GM12878 (cell line): Measurements from ENCODE around the gene IGSF8. TPM values are rescaled to one million over a fixed set of nuclear protein-coding genes. Genes with fewer than 3 reads are reported as not detected.

Experiments used
- ATAC-seq: fragments of 200-7000 bp; cut with Tn5 transposase; 3 replicates; pipeline ENCODE4 v1.9.1; 2020; ENCODE audit warnings: mild to moderate bottlenecking, moderate library complexity
- BruUV-seq: library from RNA; stranded (reverse); fragments of 400-500 nt; replicated peaks from 2 replicates; lab custom pipeline; 2021; lab: Mats Ljungman, UMichigan
- CTCF ChIA-PET: fragments of 300-600 bp; sonication (Branson Sonifier 250); formaldehyde crosslinking; extraction: SDS; loops from one replicate; lab custom pipeline; 2021; ENCODE audit warnings: inconsistent platforms; lab: Yijun Ruan, JAX
- POLR2A ChIA-PET: fragments of 350-600 bp; formaldehyde crosslinking; extraction: SDS; loops from one replicate; lab custom pipeline; 2021; ENCODE audit warnings: inconsistent platforms; lab: Charles Lee
- RAD21 ChIA-PET: fragments of 300-600 bp; sonication (Branson Sonifier 250); formaldehyde crosslinking; loops from one replicate; lab custom pipeline; 2023; ENCODE audit warnings: antibody characterized with exemption; ENCODE audit not compliant: unreplicated experiment; lab: Charles Lee
- SMC1A ChIA-PET: fragments of 300-600 bp; sonication (Branson Sonifier 250); formaldehyde crosslinking; loops from one replicate; lab custom pipeline; 2023; ENCODE audit not compliant: unreplicated experiment, uncharacterized antibody; lab: Charles Lee
- DNase-seq: peaks from one replicate; pipeline ENCODE4 v3.0.0-alpha.2; 2011; ENCODE audit warnings: low read depth, low spot score
- FAIRE-seq: peaks from 3 replicates; lab custom pipeline; 2011; peaks lifted over from hg19 to GRCh38; lab: Jason Lieb, UNC
- H2AFZ ChIP-seq: 2 replicates; pipeline ENCODE4 v1.6.0; 2011; ENCODE audit warnings: low read depth, low read length, control low read depth; ENCODE audit not compliant: control insufficient read depth
- H3K27ac ChIP-seq: 2 replicates; pipeline ENCODE4 v1.5.1; 2011; ENCODE audit warnings: control low read depth; ENCODE audit not compliant: control insufficient read depth, insufficient read depth
- H3K27me3 ChIP-seq, 2 experiments: replicated peaks in 1 of 2; 2 replicates each; pipeline versions ENCODE4 v1.6.0 to v1.6.1; 2011; ENCODE audit warnings: low read length in 1 of 2; ENCODE audit not compliant: control insufficient read depth in 2 of 2, insufficient read depth in 2 of 2
- H3K36me3 ChIP-seq, 2 experiments: 2 replicates each; pipeline ENCODE4 v1.5.1; 2011; ENCODE audit warnings: low read length in 1 of 2; ENCODE audit not compliant: control insufficient read depth in 2 of 2, insufficient read depth in 2 of 2
- H3K4me1 ChIP-seq: 2 replicates; pipeline ENCODE4 v1.6.1; 2011; ENCODE audit warnings: mild to moderate bottlenecking, low read length, moderate library complexity, mixed read lengths; ENCODE audit not compliant: control insufficient read depth, insufficient read depth
- H3K4me2 ChIP-seq: 2 replicates; pipeline ENCODE4 v1.6.0; 2011; ENCODE audit warnings: control low read depth; ENCODE audit not compliant: control insufficient read depth, insufficient read depth
- H3K4me3 ChIP-seq: fragments of 200-600 bp; sonication (generic); 2 replicates; pipeline ENCODE4 v1.5.1; 2016
- H3K79me2 ChIP-seq: 2 replicates; pipeline ENCODE4 v1.6.0; 2011; ENCODE audit warnings: low read length; ENCODE audit not compliant: control insufficient read depth, insufficient read depth
- H3K9ac ChIP-seq: 2 replicates; pipeline ENCODE4 v1.8.0; 2011; ENCODE audit warnings: low read length, control low read depth, mixed read lengths; ENCODE audit not compliant: control insufficient read depth, insufficient read depth
- H3K9me3 ChIP-seq: replicated peaks from 3 replicates; pipeline ENCODE4 v1.5.1; 2011; ENCODE audit warnings: mild to moderate bottlenecking, low read length; ENCODE audit not compliant: control insufficient read depth, insufficient read depth
- H4K20me1 ChIP-seq: 2 replicates; pipeline ENCODE4 v1.6.0; 2011; ENCODE audit not compliant: control insufficient read depth, insufficient read depth
- BRCA1 ChIP-seq: IDR thresholded peaks from 2 replicates; pipeline ENCODE4 v1.6.1; 2011; ENCODE audit warnings: low read depth, low read length, improper control_type of control experiment
- DPF2 ChIP-seq: fragments of 450-650 bp; IDR thresholded peaks from 2 replicates; pipeline ENCODE4 v1.6.1; 2017; ENCODE audit warnings: mild to moderate bottlenecking
- FOXM1 ChIP-seq: IDR thresholded peaks from 2 replicates; pipeline ENCODE4 v1.6.1; 2012; ENCODE audit warnings: low read depth, mild to moderate bottlenecking, inconsistent platforms, low read length, moderate library complexity
- GABPA ChIP-seq: IDR thresholded peaks from 2 replicates; pipeline ENCODE4 v1.6.1; 2014; ENCODE audit warnings: antibody characterized with exemption, low read depth, mild to moderate bottlenecking, inconsistent platforms
- GATAD2B ChIP-seq: fragments of 450-650 bp; conservative IDR thresholded peaks from 2 replicates; pipeline ENCODE4 v1.6.1; 2017; ENCODE audit warnings: low read depth, mild to moderate bottlenecking, moderate library complexity
- HDGF ChIP-seq: fragments of 450-650 bp; IDR thresholded peaks from 2 replicates; pipeline ENCODE4 v1.6.1; 2016; ENCODE audit warnings: antibody characterized with exemption
- IKZF1 ChIP-seq: fragments of 450-650 bp; conservative IDR thresholded peaks from 2 replicates; pipeline ENCODE4 v1.6.1; 2017; ENCODE audit warnings: antibody characterized with exemption, mild to moderate bottlenecking
- IKZF2 ChIP-seq, 2 experiments: fragments of 450-650 bp; IDR thresholded peaks; 2 replicates each; pipeline ENCODE4 v1.6.1; 2017; ENCODE audit warnings: mild to moderate bottlenecking in 2 of 2, moderate library complexity in 2 of 2
- MEF2B ChIP-seq: fragments of 450-650 bp; IDR thresholded peaks from 2 replicates; pipeline ENCODE4 v1.6.1; 2018; ENCODE audit warnings: mild to moderate bottlenecking, moderate library complexity; ENCODE audit not compliant: partially characterized antibody, poor library complexity, severe bottlenecking
- MTA2 ChIP-seq: fragments of 450-650 bp; IDR thresholded peaks from 2 replicates; pipeline ENCODE4 v1.6.1; 2016; ENCODE audit warnings: low read depth, mild to moderate bottlenecking, moderate library complexity
- MTA3 ChIP-seq: IDR thresholded peaks from 2 replicates; pipeline ENCODE4 v1.6.1; 2012; ENCODE audit warnings: low read length, inconsistent platforms, borderline replicate concordance
- MXI1 ChIP-seq: fragments of 150-350 bp; IDR thresholded peaks from 2 replicates; pipeline ENCODE4 v1.6.1; 2011; ENCODE audit warnings: low read depth, mild to moderate bottlenecking, inconsistent platforms, low read length, improper control_type of control experiment
- NFIC ChIP-seq: IDR thresholded peaks from 2 replicates; pipeline ENCODE4 v1.6.1; 2012; ENCODE audit warnings: low read depth, mild to moderate bottlenecking, inconsistent platforms, low read length, moderate library complexity
- PAX5 ChIP-seq: IDR thresholded peaks from 2 replicates; pipeline ENCODE4 v1.6.1; 2011; ENCODE audit warnings: low read depth, low read length, borderline replicate concordance
- POLR2AphosphoS2 ChIP-seq: IDR thresholded peaks from 2 replicates; pipeline ENCODE4 v1.6.1; 2011; ENCODE audit warnings: low read depth, mild to moderate bottlenecking, low read length, improper control_type of control experiment, moderate library complexity
- RELB ChIP-seq: fragments of 450-650 bp; IDR thresholded peaks from 2 replicates; pipeline ENCODE4 v1.6.1; 2017; ENCODE audit warnings: low read depth, mild to moderate bottlenecking, moderate library complexity
- RFX5 ChIP-seq: IDR thresholded peaks from 2 replicates; pipeline ENCODE4 v1.6.1; 2011; ENCODE audit warnings: low read depth, low read length, improper control_type of control experiment
- SPI1 ChIP-seq: IDR thresholded peaks from 2 replicates; pipeline ENCODE4 v1.6.1; 2011; ENCODE audit warnings: low read depth, mild to moderate bottlenecking, low read length, moderate library complexity, borderline replicate concordance; ENCODE audit not compliant: insufficient read depth
- SREBF1 ChIP-seq: IDR thresholded peaks from 2 replicates; pipeline ENCODE4 v1.6.1; 2012; ENCODE audit warnings: mild to moderate bottlenecking, low read length
- SUZ12 ChIP-seq: fragments of 200-600 bp; sonication (generic); IDR thresholded peaks from one replicate; pipeline ENCODE4 v1.6.1; 2018; ENCODE audit warnings: antibody characterized with exemption, mild to moderate bottlenecking; ENCODE audit not compliant: unreplicated experiment
- ZBED1 ChIP-seq: IDR thresholded peaks from 2 replicates; pipeline ENCODE4 v1.6.1; 2016; ENCODE audit warnings: borderline replicate concordance
- WGBS: methylation state at CpG from one replicate; pipeline ENCODE4 v1.1.6; 2016; ENCODE audit warnings: low lambda C conversion rate; ENCODE audit not compliant: insufficient replicate concordance, insufficient coverage; ENCODE audit errors: missing lambda C conversion rate; 5-methylcytosine and 5-hydroxymethylcytosine counted together
- in situ Hi-C: fragments of 300-500 bp; cut with MboI; formaldehyde crosslinking; loops from 9 replicates; pipeline ENCODE4 v1.14.3; 2018; ENCODE audit warnings: mixed read lengths
- intact Hi-C: fragments of 100-400 bp; cut with micrococcal nuclease; formaldehyde crosslinking; loops from one replicate; pipeline ENCODE4 v1.14.2; 2022; ENCODE audit not compliant: unreplicated experiment
- polyA plus RNA-seq, 11 experiments: library from polyadenylated mRNA; depleted of rRNA in 4 of 11; unstranded in 6 of 11; stranded (reverse) in 5 of 11; fragments of >200 nt; fragmentation: Nextera tagmentation in 4 of 11; fragmentation: Illumina TruSeq in 1 of 11; extraction: Ambion mirVana in 4 of 11; extraction: Trizol in 1 of 11; gene quantifications; 1 replicate in 1 of 11; 2 replicates in 10 of 11; pipeline versions ENCODE4 v1.2.1 to v1.2.3, GENCODE V29; 2011 to 2016; ENCODE audit warnings: inconsistent platforms in 2 of 11, missing spikeins in 2 of 11, low read depth in 1 of 11
- total RNA-seq, 4 experiments: library from RNA; depleted of rRNA in 3 of 4; stranded (reverse); fragments of >200 nt in 3 of 4; fragmentation: Illumina TruSeq in 1 of 4; extraction: Trizol in 1 of 4; gene quantifications; 2 replicates each; pipeline versions ENCODE4 v1.2.1 to v1.2.3, GENCODE V29; 2013 to 2021
- TF ChIP-seq, protein P1 (sequence below): fragments of 450-650 bp; IDR thresholded peaks from 2 replicates; pipeline ENCODE4 v1.6.1; 2016; ENCODE audit warnings: mild to moderate bottlenecking

The IGSF8 gene
- total and polyA plus RNA-seq, 10 of the 15 experiments (the other 5 are each of a cell fraction or from before 2014, with no cell fraction given), result 0.64 to 24.7 (median 13.9) TPM

GRCh38 chr1:160098852-160099561, 588 bp upstream of the IGSF8 start:
- peak; percentile 89 for FAIRE-seq
- H2AFZ ChIP-seq, result peak overlapping the region; percentile 98
- H3K9me3 ChIP-seq, result no peaks in the 10 kb centered on the region
- ChIA-PET CTCF (interaction anchor here (1.2 to 30.2 kb wide), 10 partner anchors 10 to 278 kb away, joined by 4 to 1035 read pairs (median 16); partner anchors contain the start of genes KCNJ10 and KCNJ9), SMC1A (interaction anchor here (0.6 to 4.2 kb wide), 7 partner anchors 12 to 278 kb away, joined by 3 to 35 read pairs (median 5); partner anchors contain the start of gene PEX19), POLR2A (interaction anchor here (0.6 to 2.0 kb wide), 6 partner anchors 105 to 616 kb away, joined by 3 to 8 read pairs (median 4); partner anchors contain the start of gene DCAF8), RAD21 (interaction anchor here (1.0 to 4.4 kb wide), 11 partner anchors 12 to 277 kb away, joined by 3 to 31 read pairs (median 4); partner anchors contain the start of gene DCAF8)
- peak overlapping the region; percentile 54; the same call in 1 of the 2 replicates for H3K27ac ChIP-seq
- no peaks in the 10 kb centered on the region; a peak in 1 of 4 replicates for H3K36me3 ChIP-seq
- BruUV-seq, result no TSS peak
- H4K20me1 ChIP-seq, result no peaks in the 10 kb centered on the region; the same call in 1 of the 2 replicates
- DNase-seq, result peak; percentile 55
- H3K9ac ChIP-seq, result peak overlapping the region; percentile 65
- in situ Hi-C loops (loop anchor here (5.0 kb wide), 3 partner anchors 153 to 278 kb away; no protein-coding TSS in a partner anchor), intact Hi-C loops (no loop called here)
- peaks cover 9% of the 10 kb centered on the region for H3K79me2 ChIP-seq
- peak; percentile 85 for ATAC-seq
- peak overlapping the region; percentile 97 for H3K4me2 ChIP-seq
- WGBS, result under 1% methylated on average over 21 of the region's 40 CpGs
- H3K4me3 ChIP-seq, result peak overlapping the region; percentile 82
- H3K4me1 ChIP-seq, result peaks cover 25% of the 10 kb centered on the region
- H3K27me3 ChIP-seq, result no peaks in the 10 kb centered on the region
- TF ChIP-seq GATAD2B (no peak), FOXM1 (no peak), MXI1 (0 out of 2 replicates have a peak, but pooled peaks have one; percentile 2), PAX5 (no peak), GABPA (no peak), POLR2AphosphoS2 (no peak), DPF2 (0 out of 2 replicates have a peak, but pooled peaks have one; percentile 47), NFIC (no peak), BRCA1 (no peak), SUZ12 (no peak), ZBED1 (no peak), MTA3 (no peak), MEF2B (no peak), MTA2 (0 out of 2 replicates have a peak, but pooled peaks have one; percentile 9), RFX5 (no peak), HDGF (peak; percentile 46; the same call in 1 of the 2 replicates), IKZF1 (peak; percentile 40; the same call in 1 of the 2 replicates), IKZF2 (IDR thresholded peaks at IDR 0.05) (peak in 1 of 2 experiments; percentile 42; a peak in 1 of 4 replicates), SREBF1 (no peak), SPI1 (no peak), RELB (0 out of 2 replicates have a peak, but pooled peaks have one; percentile 40)
- TF ChIP-seq, protein P1, sequence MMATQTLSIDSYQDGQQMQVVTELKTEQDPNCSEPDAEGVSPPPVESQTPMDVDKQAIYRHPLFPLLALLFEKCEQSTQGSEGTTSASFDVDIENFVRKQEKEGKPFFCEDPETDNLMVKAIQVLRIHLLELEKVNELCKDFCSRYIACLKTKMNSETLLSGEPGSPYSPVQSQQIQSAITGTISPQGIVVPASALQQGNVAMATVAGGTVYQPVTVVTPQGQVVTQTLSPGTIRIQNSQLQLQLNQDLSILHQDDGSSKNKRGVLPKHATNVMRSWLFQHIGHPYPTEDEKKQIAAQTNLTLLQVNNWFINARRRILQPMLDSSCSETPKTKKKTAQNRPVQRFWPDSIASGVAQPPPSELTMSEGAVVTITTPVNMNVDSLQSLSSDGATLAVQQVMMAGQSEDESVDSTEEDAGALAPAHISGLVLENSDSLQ, result no peak
